AG09319 (cell line): ENCODE data around the gene CAPN5.

ENCODE experiments used
- DNase-seq: peaks from one replicate; pipeline ENCODE4 v3.0.0-alpha.2; 2010; ENCODE audit warnings: low read depth; ENCODE audit errors: extremely low read depth
- TF ChIP-seq, protein P1 (sequence below): IDR thresholded peaks from 2 replicates; pipeline ENCODE4 v1.5.1; 2011; ENCODE audit warnings: low read depth, mild to moderate bottlenecking, inconsistent platforms, low read length, moderate library complexity

The CAPN5 gene

DNA sequence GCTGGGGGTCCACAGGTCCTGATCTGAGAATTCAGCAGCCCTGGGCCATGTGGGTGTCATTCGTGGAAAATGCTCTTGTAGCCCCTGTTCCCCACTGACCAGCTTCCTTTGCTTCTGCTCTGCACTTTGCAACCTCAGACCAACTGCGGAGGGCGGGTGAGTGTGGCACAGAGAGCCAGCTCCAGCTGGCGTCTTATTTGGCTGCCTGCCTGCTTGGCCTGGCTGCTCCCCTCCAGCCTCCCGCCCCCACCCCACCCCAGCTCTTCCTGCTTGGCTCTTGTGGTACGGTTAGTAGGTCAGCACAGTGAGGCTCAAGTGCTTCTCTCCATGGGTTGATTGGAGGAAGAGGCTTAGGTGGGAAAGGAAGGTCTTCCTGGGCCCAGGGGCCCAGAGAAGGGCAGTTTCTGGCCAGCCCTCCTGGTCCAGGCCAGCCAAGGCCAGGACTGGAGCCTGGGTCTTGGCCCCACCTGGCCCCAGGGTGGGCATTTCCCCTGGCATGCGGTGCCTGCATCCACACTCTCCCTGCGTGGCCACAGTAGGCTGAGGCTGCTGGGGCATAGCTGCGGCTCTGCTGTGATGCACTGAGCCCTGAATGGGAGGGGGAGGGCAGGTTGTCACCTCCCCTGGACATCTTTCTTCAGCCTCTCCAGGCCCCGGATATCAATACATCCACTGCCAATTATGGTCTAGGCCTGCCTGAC lies 87.8 kb downstream of the CAPN5 start:
- TF ChIP-seq, protein P1, sequence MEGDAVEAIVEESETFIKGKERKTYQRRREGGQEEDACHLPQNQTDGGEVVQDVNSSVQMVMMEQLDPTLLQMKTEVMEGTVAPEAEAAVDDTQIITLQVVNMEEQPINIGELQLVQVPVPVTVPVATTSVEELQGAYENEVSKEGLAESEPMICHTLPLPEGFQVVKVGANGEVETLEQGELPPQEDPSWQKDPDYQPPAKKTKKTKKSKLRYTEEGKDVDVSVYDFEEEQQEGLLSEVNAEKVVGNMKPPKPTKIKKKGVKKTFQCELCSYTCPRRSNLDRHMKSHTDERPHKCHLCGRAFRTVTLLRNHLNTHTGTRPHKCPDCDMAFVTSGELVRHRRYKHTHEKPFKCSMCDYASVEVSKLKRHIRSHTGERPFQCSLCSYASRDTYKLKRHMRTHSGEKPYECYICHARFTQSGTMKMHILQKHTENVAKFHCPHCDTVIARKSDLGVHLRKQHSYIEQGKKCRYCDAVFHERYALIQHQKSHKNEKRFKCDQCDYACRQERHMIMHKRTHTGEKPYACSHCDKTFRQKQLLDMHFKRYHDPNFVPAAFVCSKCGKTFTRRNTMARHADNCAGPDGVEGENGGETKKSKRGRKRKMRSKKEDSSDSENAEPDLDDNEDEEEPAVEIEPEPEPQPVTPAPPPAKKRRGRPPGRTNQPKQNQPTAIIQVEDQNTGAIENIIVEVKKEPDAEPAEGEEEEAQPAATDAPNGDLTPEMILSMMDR, result no peak
- no peak for DNase-seq

DNA sequence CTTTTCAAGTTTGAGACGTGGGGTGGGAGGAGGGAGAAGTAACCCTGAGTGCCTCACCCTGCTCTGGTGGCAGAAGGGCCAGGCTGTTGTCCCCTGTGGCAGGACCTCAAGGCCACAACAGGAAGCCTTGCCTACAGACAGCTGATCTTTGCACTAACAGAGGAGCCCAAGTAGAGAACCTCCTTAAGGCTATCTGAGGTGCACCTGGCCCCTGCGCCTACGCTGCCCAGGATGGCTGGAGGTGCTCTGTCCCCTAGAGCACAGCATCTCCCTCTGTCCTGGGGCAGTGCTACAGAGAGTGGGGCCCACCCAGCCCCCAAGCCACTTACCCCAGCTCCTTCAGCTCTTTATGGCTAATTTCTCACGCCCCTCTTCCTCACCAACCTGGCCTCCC lies 88.3 kb downstream of the CAPN5 start:
- TF ChIP-seq, protein P1, result no peak

DNA sequence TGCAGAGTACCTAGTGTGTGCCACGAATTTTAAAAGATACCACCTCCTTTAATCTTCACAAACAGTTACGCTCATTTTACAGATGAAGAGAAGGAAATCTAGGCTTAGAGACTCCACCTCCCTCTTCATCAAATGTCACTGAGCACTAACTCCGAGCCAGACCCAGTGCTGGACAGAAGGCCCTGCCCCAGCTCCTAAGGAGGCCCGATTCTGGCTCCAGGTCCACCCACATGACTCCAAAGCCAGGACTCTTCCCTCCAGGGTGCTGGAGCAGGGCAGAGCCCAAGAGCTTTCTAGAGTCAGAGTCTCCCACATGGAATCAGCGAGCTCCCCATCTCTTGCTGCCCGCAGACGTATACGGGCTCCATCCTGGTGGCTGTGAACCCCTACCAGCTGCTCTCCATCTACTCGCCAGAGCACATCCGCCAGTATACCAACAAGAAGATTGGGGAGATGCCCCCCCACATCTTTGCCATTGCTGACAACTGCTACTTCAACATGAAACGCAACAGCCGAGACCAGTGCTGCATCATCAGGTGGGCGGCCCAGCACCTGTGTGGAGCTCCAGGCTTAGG lies 88.9 kb downstream of the CAPN5 start:
- TF ChIP-seq, protein P1, result no peak
- no peak for DNase-seq

More for the DNA sequence above, 88.3 kb downstream of the CAPN5 start:
- DNase-seq, result no peak

DNA sequence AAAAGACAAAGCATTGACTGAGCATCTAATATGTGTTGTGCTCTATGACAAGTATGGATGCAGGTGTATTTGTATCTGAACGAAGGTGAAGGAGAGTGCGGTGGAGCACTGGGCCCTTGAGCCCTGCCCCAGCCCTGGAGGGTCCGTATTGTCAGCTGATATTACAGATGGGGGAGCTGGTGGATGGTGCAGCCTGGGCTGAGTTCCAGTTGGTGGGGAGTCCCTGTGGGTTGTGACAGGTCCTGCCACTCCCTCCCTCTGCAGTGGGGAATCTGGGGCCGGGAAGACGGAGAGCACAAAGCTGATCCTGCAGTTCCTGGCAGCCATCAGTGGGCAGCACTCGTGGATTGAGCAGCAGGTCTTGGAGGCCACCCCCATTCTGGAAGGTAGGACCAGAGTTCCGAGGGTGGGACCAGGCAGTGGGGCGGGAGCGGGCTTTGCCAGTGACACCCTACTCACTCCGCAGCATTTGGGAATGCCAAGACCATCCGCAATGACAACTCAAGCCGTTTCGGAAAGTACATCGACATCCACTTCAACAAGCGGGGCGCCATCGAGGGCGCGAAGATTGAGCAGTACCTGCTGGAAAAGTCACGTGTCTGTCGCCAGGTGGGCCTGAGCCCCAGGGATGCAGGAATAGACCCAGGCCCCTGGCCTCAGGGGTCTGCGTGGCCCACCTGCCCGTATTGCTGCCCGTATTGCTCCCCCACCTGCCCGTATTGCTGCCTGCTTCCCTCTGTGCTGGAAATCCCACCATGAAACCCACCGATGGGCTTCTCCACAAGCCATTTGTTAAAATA lies 89.8 kb downstream of the CAPN5 start:
- TF ChIP-seq, protein P1, result no peak

DNA sequence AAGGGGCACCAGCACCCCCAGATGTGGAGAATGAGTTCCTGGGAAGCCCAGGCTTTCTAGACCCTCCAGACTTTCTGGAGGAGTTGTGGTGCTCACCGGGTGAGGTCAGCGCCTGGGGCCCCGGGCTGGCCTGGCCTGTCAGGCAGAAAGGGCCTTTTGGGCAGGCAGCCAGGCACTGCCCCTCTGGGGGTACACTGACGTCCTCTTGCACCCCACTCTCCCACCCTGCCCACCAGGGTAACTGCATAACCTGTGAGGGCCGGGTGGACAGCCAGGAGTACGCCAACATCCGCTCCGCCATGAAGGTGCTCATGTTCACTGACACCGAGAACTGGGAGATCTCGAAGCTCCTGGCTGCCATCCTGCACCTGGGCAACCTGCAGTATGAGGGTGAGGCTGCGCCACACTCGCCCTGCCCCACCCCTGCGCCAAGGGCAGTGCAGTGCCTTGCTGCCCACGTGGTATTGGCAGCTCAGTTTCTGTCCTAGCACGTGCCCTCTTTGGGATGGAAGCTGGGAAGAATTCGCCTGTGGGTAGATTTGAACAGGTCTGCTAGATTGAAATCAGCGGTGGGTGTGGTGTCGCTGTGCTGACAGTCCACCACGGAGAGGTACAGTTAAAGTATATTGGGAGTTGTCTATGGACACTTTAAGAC lies 91.4 kb downstream of the CAPN5 start:
- no peak for DNase-seq

More for the DNA sequence above, 89.8 kb downstream of the CAPN5 start:
- no peak for DNase-seq

DNA sequence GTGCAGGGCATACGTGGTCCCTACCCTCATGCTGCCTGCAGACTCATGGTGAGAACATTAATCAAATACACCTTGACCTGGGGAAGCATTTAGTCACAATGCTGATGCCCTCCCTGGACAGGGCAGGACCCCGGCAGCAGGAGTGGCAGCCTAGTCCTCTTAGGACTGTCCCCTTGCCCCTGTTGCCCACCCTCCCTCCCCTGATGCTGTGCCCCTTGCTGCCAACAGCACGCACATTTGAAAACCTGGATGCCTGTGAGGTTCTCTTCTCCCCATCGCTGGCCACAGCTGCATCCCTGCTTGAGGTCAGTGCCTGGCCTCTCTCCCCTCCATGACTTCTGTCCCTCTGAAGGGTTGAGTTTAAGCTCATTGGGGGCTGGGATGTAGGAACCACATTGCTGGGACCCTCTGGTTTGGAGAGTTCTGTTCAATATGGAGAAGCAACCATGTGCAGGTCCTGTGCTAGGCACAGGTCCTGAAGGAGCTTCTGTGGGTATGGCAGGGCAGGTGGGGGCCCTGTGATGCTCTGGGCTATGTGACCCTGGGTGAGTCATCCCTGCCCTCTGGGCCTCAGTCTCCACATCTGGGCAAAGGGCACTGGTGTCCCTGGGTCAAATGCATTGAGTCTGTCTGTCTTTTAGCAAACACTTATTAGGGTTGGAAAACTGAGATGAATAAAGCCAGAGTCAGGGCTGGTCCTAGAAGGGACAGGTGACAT lies 92.6 kb downstream of the CAPN5 start:
- no peak for DNase-seq
- TF ChIP-seq, protein P1, result no peak

More for the DNA sequence above, 91.4 kb downstream of the CAPN5 start:
- TF ChIP-seq, protein P1, result no peak
